ENCODE results near the gene TM9SF3. TPM values are rescaled to one million over a fixed set of nuclear protein-coding genes. Genes with fewer than 3 reads are reported as not detected.

TM9SF3 gene
- total and polyA plus RNA-seq, 2 of the 4 experiments (the other 2 are of a cell fraction), result 33.7 to 61.8 TPM

GRCh38 chr10:96612055-96612830, 25.4 kb upstream of the TM9SF3 start:
- Histone ChIP-seq H3K27ac (ENCODE audit: insufficient read depth, low read length) (no peak overlapping the region), H3K14ac (replicated peaks; ENCODE audit: low read depth, low read length) (no peak overlapping the region), H3K4me1 (ENCODE audit: control insufficient read depth, insufficient read depth, low read length) (no peaks in the 10 kb centered on the region), H2BK15ac (ENCODE audit: low read depth, low read length) (no peak overlapping the region), H2AFZ (replicated peaks; ENCODE audit: low read length, poor library complexity) (no peak overlapping the region), H3K9me3 (ENCODE audit: control insufficient read depth, insufficient read depth, low read length) (no peaks in the 10 kb centered on the region), H3K9me1 (ENCODE audit: insufficient read depth, low read length) (no peaks in the 10 kb centered on the region), H2BK120ac (ENCODE audit: low read depth, low read length) (no peak overlapping the region), H2BK20ac (ENCODE audit: low read depth, low read length) (no peak overlapping the region), H2AK5ac (ENCODE audit: low read depth, low read length) (no peak overlapping the region), H3K36me3 (ENCODE audit: control insufficient read depth, insufficient read depth, low read length) (no peaks in the 10 kb centered on the region), H3K27me3 (ENCODE audit: control insufficient read depth, insufficient read depth, low read length) (peaks cover 19% of the 10 kb centered on the region), H3K4ac (ENCODE audit: low read depth, low read length) (no peak overlapping the region), H3K56ac (ENCODE audit: extremely low read depth, insufficient read depth, low read length) (no peak overlapping the region), H4K5ac (ENCODE audit: low read depth, low read length) (no peak overlapping the region), H2BK5ac (ENCODE audit: low read depth, low read length, poor library complexity, severe bottlenecking) (no peak overlapping the region), H3K18ac (ENCODE audit: low read depth, low read length) (no peak overlapping the region), H4K20me1 (ENCODE audit: insufficient read depth, low read length) (no peaks in the 10 kb centered on the region), H3K4me3 (ENCODE audit: insufficient read depth, low read depth, low read length) (no peak overlapping the region), H4K8ac (ENCODE audit: low read depth in 2 of 2, low read length in 2 of 2) (no peak overlapping the region), H3K4me2 (ENCODE audit: low read depth, low read length) (no peak overlapping the region), H3K23ac (ENCODE audit: low read depth, low read length) (no peak overlapping the region), H3K9ac (ENCODE audit: low read depth, low read length) (no peak overlapping the region), H3K79me1 (ENCODE audit: low read depth in 1 of 2, low read length in 2 of 2) (no peaks in the 10 kb centered on the region), H2AK9ac (replicated peaks; ENCODE audit: low read depth, low read length, poor library complexity) (no peak overlapping the region), H4K91ac (ENCODE audit: insufficient read depth, low read depth, low read length) (no peak overlapping the region)
- intact Hi-C loops (cut with micrococcal nuclease) (no loop called here), in situ Hi-C loops (cut with MboI; ENCODE audit: low sequenced_read_pairs) (no loop called here), dilution Hi-C loops (cut with HindIII; ENCODE audit: low sequenced_read_pairs, unreplicated experiment) (no loop called here)
- CTCF ChIA-PET, result interaction anchor here (1.3 kb wide), 1 partner anchor 11 kb away, joined by 3 read pairs; no protein-coding TSS in a partner anchor
- BruUV-seq (replicated peaks), result no TSS peak
- no peak for ATAC-seq (ENCODE audit: low read depth)
- WGBS, 2 experiments (ENCODE audit: extremely low coverage in 2 of 2, insufficient read length in 1 of 2), result no CpG with 5 or more reads among the region's 8 CpGs
- POLR2A ChIA-PET (ENCODE audit: unreplicated experiment), result no interaction called here
- DNase-seq, result no peak
- no peak for TF ChIP-seq RFX5 (IDR thresholded peaks at IDR 0.05; ENCODE audit: low read depth, low read length)
- no peak for TF ChIP-seq BHLHE40 (IDR thresholded peaks at IDR 0.05; ENCODE audit: low read depth, low read length)
- TF ChIP-seq CHD1 (IDR thresholded peaks at IDR 0.05; ENCODE audit: low read depth, low read length), result no peak
- no peak for TF ChIP-seq ELK1 (IDR thresholded peaks at IDR 0.05; ENCODE audit: borderline replicate concordance, low read depth, low read length)
- no peak for TF ChIP-seq RAD21 (IDR thresholded peaks at IDR 0.05; ENCODE audit: low read length)
